ENCODE measurements around the gene C1QB.
A peak's percentile ranks its signal among the peaks of the same experiment; 100 is the strongest.

The C1QB gene

GRCh38 chr1:22710701-22711049 lies 57.6 kb downstream of the C1QB start, which contains the start of gene EPHB2:
TSS of gene EPHB2 (plus strand) at chr1:22710839. CDS start at chr1:22710983, 144 bp downstream.
- H3K4me1 Mint-ChIP-seq (ENCODE audit: low read depth), result peaks cover 9% of the 10 kb centered on the region
- peak within 1 kb of the TSS; percentile 85 for H3K4me3 Mint-ChIP-seq
- no peaks in the 10 kb centered on the region for H3K9me3 Mint-ChIP-seq (ENCODE audit: low read depth)
- no peak within 1 kb of the TSS for H3K27ac Mint-ChIP-seq
- H3K36me3 Mint-ChIP-seq, result no peaks in the 10 kb centered on the region
- H3K27me3 Mint-ChIP-seq, result peaks cover 28% of the 10 kb centered on the region

- Mint-ChIP-seq H3K4me1 (ENCODE audit: low read depth) (peaks cover 9% of the 10 kb centered on the region), H3K27ac (no peak overlapping the region), H3K27me3 (peaks cover 28% of the 10 kb centered on the region), H3K36me3 (no peaks in the 10 kb centered on the region), H3K4me3 (no peak overlapping the region), H3K9me3 (ENCODE audit: low read depth) (no peaks in the 10 kb centered on the region)
Observed at GRCh38 chr1:22711071-22711470, 58.0 kb downstream of the C1QB start.
